Adrenal gland (tissue), 12 donors: ENCODE results near the gene SH2B2. TPM values are rescaled to one million over a fixed set of nuclear protein-coding genes. Genes with fewer than 3 reads are reported as not detected.

Experiments
- DNase-seq, 7 donors: peaks; one replicate each; pipeline ENCODE4 v3.0.0-alpha.2; 2019 to 2020
- H3K27ac ChIP-seq, 5 donors: fragments of 200-600 bp; sonication (generic) in 4 of 5; 1 replicate in 3 of 5; 2 replicates in 2 of 5; pipeline versions ENCODE4 v1.5.1 to v1.8.0; 2016 to 2020; ENCODE audit warnings: mild to moderate bottlenecking in 1 of 5
- H3K27me3 ChIP-seq: fragments of 200-600 bp; 2 replicates; pipeline ENCODE4 v1.8.0; 2021
- H3K36me3 ChIP-seq, 2 donors: fragments of 200-600 bp; replicated peaks in 1 of 2; 1 replicate in 1 of 2; 2 replicates in 1 of 2; pipeline versions ENCODE4 v1.5.1 to v1.8.0; 2018 to 2022
- H3K4me1 ChIP-seq, 2 donors: fragments of 200-600 bp; replicated peaks in 1 of 2; 1 replicate in 1 of 2; 2 replicates in 1 of 2; pipeline versions ENCODE4 v1.5.1 to v1.8.0; 2018 to 2021
- H3K4me3 ChIP-seq, 4 donors: fragments of 200-600 bp; sonication (generic) in 3 of 4; one replicate each; pipeline ENCODE4 v1.5.1; 2016 to 2018
- H3K9me3 ChIP-seq, 3 donors: fragments of 200-600 bp; sonication (generic) in 1 of 3; replicated peaks in 1 of 3; 1 replicate in 2 of 3; 2 replicates in 1 of 3; pipeline versions ENCODE4 v1.5.1 to v1.8.0; 2016 to 2021
- CTCF ChIP-seq, 6 experiments: fragments of 450-650 bp in 4 of 6; fragments of 200-600 bp in 2 of 6; sonication (generic) in 1 of 6; IDR thresholded peaks; 1 replicate in 5 of 6; 2 replicates in 1 of 6; pipeline versions ENCODE4 v1.5.1 to v1.8.0; 2016 to 2021; ENCODE audit warnings: antibody characterized with exemption in 6 of 6, mild to moderate bottlenecking in 2 of 6, moderate library complexity in 1 of 6
- POLR2A ChIP-seq, 2 donors: fragments of 450-650 bp; IDR thresholded peaks; one replicate each; pipeline ENCODE4 v1.6.1; 2017; ENCODE audit warnings: antibody characterized with exemption in 2 of 2, mild to moderate bottlenecking in 2 of 2, moderate library complexity in 1 of 2
- WGBS, 4 donors: extraction: QIAGEN DNeasy Blood & Tissue Kit in 2 of 4; methylation state at CpG; one replicate each; pipeline versions ENCODE4 v1.1.5 to v1.1.7; 2013 to 2017; 5-methylcytosine and 5-hydroxymethylcytosine counted together
- intact Hi-C, 2 donors: fragments of 100-400 bp; cut with DNase I; formaldehyde crosslinking; loops; one replicate each; pipeline versions ENCODE4 v1.14.1 to v1.15.0; 2022 to 2023
- polyA plus RNA-seq, 3 donors: library from polyadenylated mRNA; stranded (reverse); fragments of 200-250 nt in 2 of 3; fragments of 350-450 nt in 1 of 3; fragmentation: Illumina TruSeq in 1 of 3; extraction: RNeasy Lipid Tissue Mini Kit (QIAGEN cat#74804) in 1 of 3; gene quantifications; one replicate each; pipeline ENCODE4 v1.2.3, GENCODE V29; 2013 to 2014
- total RNA-seq, 9 donors: library from RNA; depleted of rRNA in 4 of 9; stranded (reverse); fragments of >200 nt in 4 of 9; fragments of 120-200 nt in 1 of 9; fragmentation: NEBNext Ultra II Directional in 1 of 9; extraction: Animal tissue kit (Norgen Biotek cat#: 25700) in 1 of 9; gene quantifications; one replicate each; pipeline versions ENCODE4 v1.1.0 to v1.2.4, GENCODE V29; 2013 to 2023
- donor health status: healthy with polysubstance abuse.
- donor health status: Bipolar disorder and iron deficiency.
- donor health status: DM: yes; HTN: yes; CAD: no.
- donor health status: DM: no; HTN: no; CAD: no.
- donor health status: DM: no; HTN: no; CAD: no.
- donor health status: DM: yes; HTN: yes; CAD: no.

SH2B2 gene
- total and polyA plus RNA-seq, 12 donors = 0.55 to 22.8 (median 5.0) TPM

- Histone ChIP-seq H3K4me3 (no peak overlapping the region), H3K36me3 (no peaks in the 10 kb centered on the region), H3K27ac (no peak overlapping the region), H3K9me3 (no peaks in the 10 kb centered on the region), H3K27me3 (no peaks in the 10 kb centered on the region), H3K4me1 (no peaks in the 10 kb centered on the region)
- peak in 5 of 7 donors; percentile 21 to 86 (median 28) for DNase-seq
- TF ChIP-seq CTCF (IDR thresholded peaks at IDR 0.05) = no peak
- TF ChIP-seq POLR2A (IDR thresholded peaks at IDR 0.05) = no peak
- intact Hi-C loops = no loop called here
- WGBS, 4 donors = 37 to 89% (median 63%) methylated on average over 3 to 9 of the region's 9 CpGs
Measured at GRCh38 chr7:102260856-102261255, 25.8 kb upstream of the SH2B2 start.

GRCh38 chr7:102261451-102261850, 25.2 kb upstream of the SH2B2 start:
- intact Hi-C loops = no loop called here
- H3K4me1 ChIP-seq = no peaks in the 10 kb centered on the region
- WGBS, 4 donors = 80 to 89% (median 83%) methylated on average over 8 to 9 of the region's 9 CpGs
- H3K36me3 ChIP-seq = no peaks in the 10 kb centered on the region
- no peaks in the 10 kb centered on the region for H3K9me3 ChIP-seq
- TF ChIP-seq POLR2A (IDR thresholded peaks at IDR 0.05) = no peak
- no peak for TF ChIP-seq CTCF (IDR thresholded peaks at IDR 0.05)
- no peaks in the 10 kb centered on the region for H3K27me3 ChIP-seq
- no peak for DNase-seq
- no peak overlapping the region for H3K27ac ChIP-seq
- no peak overlapping the region for H3K4me3 ChIP-seq

- H3K9me3 ChIP-seq = no peaks in the 10 kb centered on the region
- no peak overlapping the region for H3K4me3 ChIP-seq
- no peak for DNase-seq
- no peak overlapping the region for H3K27ac ChIP-seq
- WGBS, 4 donors = 92 to 98% (median 95%) methylated on average over 12 to 13 of the region's 13 CpGs
- no peaks in the 10 kb centered on the region for H3K36me3 ChIP-seq
- no peaks in the 10 kb centered on the region for H3K27me3 ChIP-seq
- H3K4me1 ChIP-seq = no peaks in the 10 kb centered on the region
- intact Hi-C loops = no loop called here
- no peak for TF ChIP-seq CTCF (IDR thresholded peaks at IDR 0.05)
- no peak for TF ChIP-seq POLR2A (IDR thresholded peaks at IDR 0.05)
Measured at GRCh38 chr7:102262546-102262945, 24.1 kb upstream of the SH2B2 start.

- intact Hi-C loops = no loop called here
- no peaks in the 10 kb centered on the region for H3K27me3 ChIP-seq
- no peaks in the 10 kb centered on the region for H3K9me3 ChIP-seq
- TF ChIP-seq POLR2A (IDR thresholded peaks at IDR 0.05) (no peak), CTCF (IDR thresholded peaks at IDR 0.05) (no peak)
- no peaks in the 10 kb centered on the region for H3K4me1 ChIP-seq
- no peak overlapping the region for H3K4me3 ChIP-seq
- no peaks in the 10 kb centered on the region for H3K36me3 ChIP-seq
- no peak for DNase-seq
- 64 to 85% (median 72%) methylated on average over 11 to 13 of the region's 13 CpGs for WGBS, 4 donors
- no peak overlapping the region for H3K27ac ChIP-seq
Measured at GRCh38 chr7:102264367-102264891, 22.2 kb upstream of the SH2B2 start.
